Smooth muscle cell (in vitro differentiated cells): ENCODE data around the gene SOX2. TPM values are rescaled to one million over a fixed set of nuclear protein-coding genes. Genes with fewer than 3 reads are reported as not detected.

Experiments
- DNase-seq: peaks from one replicate; lab custom pipeline; 2025; ENCODE audit not compliant: unreplicated experiment; lab: John Stamatoyannopoulos, UW
- H2AFZ ChIP-seq: fragments of 200-600 bp; sonication (generic); 2 replicates; pipeline ENCODE4 v1.6.0; 2016; ENCODE audit warnings: antibody characterized with exemption, low read depth, mild to moderate bottlenecking
- H3F3A ChIP-seq: fragments of 200-600 bp; sonication (generic); 2 replicates; pipeline ENCODE4 v1.6.0; 2017; ENCODE audit warnings: antibody characterized with exemption, low read depth
- H3K27ac ChIP-seq: fragments of 200-600 bp; sonication (generic); 2 replicates; pipeline ENCODE4 v1.5.1; 2016; ENCODE audit warnings: low read depth, mild to moderate bottlenecking
- H3K27me3 ChIP-seq: fragments of 200-600 bp; sonication (generic); 2 replicates; pipeline ENCODE4 v1.6.1; 2016; ENCODE audit warnings: low read depth, mild to moderate bottlenecking
- H3K36me3 ChIP-seq: fragments of 200-600 bp; sonication (generic); 2 replicates; pipeline ENCODE4 v1.5.1; 2016; ENCODE audit warnings: low read depth
- H3K4me1 ChIP-seq: fragments of 200-600 bp; sonication (generic); 2 replicates; pipeline ENCODE4 v1.5.1; 2016; ENCODE audit warnings: low read depth
- H3K4me2 ChIP-seq: fragments of 200-600 bp; sonication (generic); 2 replicates; pipeline ENCODE4 v1.6.0; 2016; ENCODE audit warnings: mild to moderate bottlenecking
- H3K4me3 ChIP-seq: fragments of 200-600 bp; sonication (generic); 2 replicates; pipeline ENCODE4 v1.5.1; 2016; ENCODE audit warnings: mild to moderate bottlenecking
- H3K79me2 ChIP-seq: fragments of 200-600 bp; sonication (generic); 2 replicates; pipeline ENCODE4 v1.6.0; 2016; ENCODE audit warnings: low read depth, mild to moderate bottlenecking
- H3K9ac ChIP-seq: fragments of 200-600 bp; sonication (generic); 2 replicates; pipeline ENCODE4 v1.6.0; 2016; ENCODE audit warnings: low read depth
- H3K9me3 ChIP-seq: fragments of 200-600 bp; sonication (generic); replicated peaks from 2 replicates; pipeline ENCODE4 v1.5.1; 2016; ENCODE audit warnings: low read depth
- H4K20me1 ChIP-seq: fragments of 200-600 bp; sonication (generic); 2 replicates; pipeline ENCODE4 v1.6.0; 2016; ENCODE audit warnings: low read depth
- CTCF ChIP-seq: fragments of 200-600 bp; sonication (generic); IDR thresholded peaks from 2 replicates; pipeline ENCODE4 v1.5.1; 2017; ENCODE audit warnings: borderline replicate concordance, mild to moderate bottlenecking, antibody characterized with exemption; ENCODE audit not compliant: insufficient read depth, poor library complexity, severe bottlenecking
- WGBS: methylation state at CpG from one replicate; pipeline ENCODE4 v1.1.7; 2016; ENCODE audit warnings: low lambda C conversion rate; 5-methylcytosine and 5-hydroxymethylcytosine counted together
- polyA plus RNA-seq: library from polyadenylated mRNA; unstranded; fragments of >200 nt; fragmentation: Nextera tagmentation; extraction: Ambion mirVana; gene quantifications from 2 replicates; pipeline ENCODE4 v1.2.1, GENCODE V29; 2016
- total RNA-seq: library from RNA; depleted of rRNA; stranded (reverse); fragments of >200 nt; gene quantifications from 2 replicates; pipeline ENCODE4 v1.2.3, GENCODE V29; 2014

The SOX2 gene
- total and polyA plus RNA-seq, 2 experiments from 2014 or later: not detected

GRCh38 chr3:181739628-181740027, 27.9 kb downstream of the SOX2 start:
- no peaks in the 10 kb centered on the region for H3K79me2 ChIP-seq
- H3K9me3 ChIP-seq: no peaks in the 10 kb centered on the region
- H3K4me2 ChIP-seq: no peak overlapping the region
- H2AFZ ChIP-seq: no peak overlapping the region
- WGBS: 86% methylated on average over 4 of the region's 4 CpGs
- H3K4me3 ChIP-seq: no peak overlapping the region
- H3K27me3 ChIP-seq: peaks cover 17% of the 10 kb centered on the region
- H3K4me1 ChIP-seq: peaks cover 26% of the 10 kb centered on the region
- no peak overlapping the region for H3K27ac ChIP-seq
- DNase-seq: no peak
- H4K20me1 ChIP-seq: no peaks in the 10 kb centered on the region
- H3F3A ChIP-seq: no peaks in the 10 kb centered on the region
- no peaks in the 10 kb centered on the region for H3K36me3 ChIP-seq
- TF ChIP-seq CTCF: no peak
- no peak overlapping the region for H3K9ac ChIP-seq

GRCh38 chr3:181741417-181741816, 29.7 kb downstream of the SOX2 start:
- Histone ChIP-seq H3K4me2 (no peak overlapping the region), H3K9ac (no peak overlapping the region), H3K4me3 (no peak overlapping the region), H2AFZ (no peak overlapping the region), H4K20me1 (no peaks in the 10 kb centered on the region), H3K4me1 (peaks cover 15% of the 10 kb centered on the region), H3K79me2 (no peaks in the 10 kb centered on the region), H3K27ac (no peak overlapping the region), H3K36me3 (no peaks in the 10 kb centered on the region), H3F3A (no peaks in the 10 kb centered on the region), H3K27me3 (peaks cover 18% of the 10 kb centered on the region), H3K9me3 (no peaks in the 10 kb centered on the region)
- 51% methylated on average over 6 of the region's 6 CpGs for WGBS
- TF ChIP-seq CTCF: no peak
- DNase-seq: no peak

GRCh38 chr3:181752202-181752671, 40.5 kb downstream of the SOX2 start:
- WGBS: 67% methylated on average over 4 of the region's 5 CpGs
- Histone ChIP-seq H3K4me1 (peaks cover 46% of the 10 kb centered on the region), H4K20me1 (no peaks in the 10 kb centered on the region), H2AFZ (no peak overlapping the region), H3K9me3 (no peaks in the 10 kb centered on the region), H3K36me3 (no peaks in the 10 kb centered on the region), H3F3A (no peaks in the 10 kb centered on the region), H3K27ac (no peak overlapping the region), H3K4me2 (no peak overlapping the region), H3K9ac (no peak overlapping the region), H3K79me2 (no peaks in the 10 kb centered on the region), H3K27me3 (peaks cover 59% of the 10 kb centered on the region), H3K4me3 (no peak overlapping the region)
- TF ChIP-seq CTCF: no peak
- no peak for DNase-seq

DNA sequence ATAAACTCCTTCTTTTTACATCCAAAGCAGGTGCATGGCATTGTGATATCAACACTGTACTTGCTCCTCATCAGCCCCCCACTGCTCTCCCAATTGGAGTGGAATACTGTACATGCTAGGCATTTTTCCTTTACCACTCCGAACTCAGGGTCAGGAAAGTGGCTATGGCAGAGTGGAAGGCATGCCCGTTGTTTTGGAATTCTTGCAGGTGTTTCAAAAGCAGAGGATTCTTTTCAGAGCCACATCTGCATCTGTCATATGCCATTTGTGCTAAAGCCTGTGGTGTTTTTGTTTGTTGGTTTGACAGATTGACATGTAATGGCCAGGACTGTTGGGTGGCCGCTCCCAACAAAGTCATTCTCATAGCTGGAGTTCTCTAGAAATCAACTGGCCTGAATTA, 41.7 kb downstream of the SOX2 start:
- Histone ChIP-seq H3K4me2 (no peak overlapping the region), H2AFZ (no peak overlapping the region), H3F3A (no peaks in the 10 kb centered on the region), H3K9ac (no peak overlapping the region), H3K27me3 (peaks cover 69% of the 10 kb centered on the region), H3K4me3 (no peak overlapping the region), H3K4me1 (peaks cover 56% of the 10 kb centered on the region), H3K9me3 (no peaks in the 10 kb centered on the region), H4K20me1 (no peaks in the 10 kb centered on the region), H3K79me2 (no peaks in the 10 kb centered on the region), H3K36me3 (no peaks in the 10 kb centered on the region), H3K27ac (no peak overlapping the region)
- no peak for TF ChIP-seq CTCF
- 80% methylated on average over 3 of the region's 3 CpGs for WGBS
- DNase-seq: no peak
